Aorta (tissue), 5 donors: ENCODE measurements around the gene UBXN10. TPM values are rescaled to one million over a fixed set of nuclear protein-coding genes. Genes with fewer than 3 reads are reported as not detected.

Source experiments
- ATAC-seq: fragments of 200-7000 bp; cut with Tn5 transposase; one replicate; pipeline ENCODE4 v1.9.1; 2022; ENCODE audit warnings: moderate library complexity; ENCODE audit not compliant: low FRiP score
- DNase-seq, 2 donors: peaks; one replicate each; pipeline ENCODE4 v3.0.0-alpha.2; 2020
- H3K27ac ChIP-seq, 2 donors: one replicate each; pipeline ENCODE4 v1.5.1; 2013; ENCODE audit warnings: low read length in 2 of 2, mild to moderate bottlenecking in 2 of 2, moderate library complexity in 2 of 2, control low read depth in 1 of 2, inconsistent platforms in 1 of 2, low read depth in 1 of 2
- H3K27me3 ChIP-seq, 2 donors: one replicate each; pipeline ENCODE4 v1.6.1; 2013; ENCODE audit warnings: control low read depth in 1 of 2, low read length in 1 of 2, mild to moderate bottlenecking in 1 of 2, moderate library complexity in 1 of 2; ENCODE audit not compliant: insufficient read depth in 2 of 2, control insufficient read depth in 1 of 2
- H3K36me3 ChIP-seq, 2 donors: one replicate each; pipeline ENCODE4 v1.6.1; 2013; ENCODE audit warnings: control low read depth in 1 of 2, low read length in 1 of 2, mild to moderate bottlenecking in 1 of 2; ENCODE audit not compliant: insufficient read depth in 2 of 2, control insufficient read depth in 1 of 2
- H3K4me1 ChIP-seq, 2 donors: one replicate each; pipeline ENCODE4 v1.6.1; 2013; ENCODE audit warnings: low read length in 2 of 2, control low read depth in 1 of 2, mild to moderate bottlenecking in 1 of 2, moderate library complexity in 1 of 2; ENCODE audit not compliant: insufficient read depth in 2 of 2, control insufficient read depth in 1 of 2
- H3K4me3 ChIP-seq, 2 donors: one replicate each; pipeline ENCODE4 v1.5.1; 2013; ENCODE audit warnings: low read length in 2 of 2, control low read depth in 1 of 2, mild to moderate bottlenecking in 1 of 2
- H3K9me3 ChIP-seq: one replicate; pipeline ENCODE4 v1.6.1; 2013; ENCODE audit warnings: mild to moderate bottlenecking, low read length; ENCODE audit not compliant: control insufficient read depth
- WGBS, 2 donors: extraction: QIAGEN DNeasy Blood & Tissue Kit; methylation state at CpG; one replicate each; pipeline ENCODE4 v1.1.7; 2013; 5-methylcytosine and 5-hydroxymethylcytosine counted together
- intact Hi-C, 2 donors: fragments of 100-400 bp; cut with DNase I; formaldehyde crosslinking; loops; one replicate each; pipeline versions ENCODE4 v1.14.2 to v1.15.0; 2022
- polyA plus RNA-seq, 2 donors: library from polyadenylated mRNA; stranded (reverse); fragments of 200-250 nt; gene quantifications; one replicate each; pipeline ENCODE4 v1.2.3, GENCODE V29; 2013
- total RNA-seq, 2 donors: library from RNA; stranded (reverse); fragmentation: NEBNext Ultra II Directional; extraction: Animal tissue kit (Norgen Biotek cat#: 25700); gene quantifications; one replicate each; pipeline ENCODE4 v1.2.1, GENCODE V29; 2021
- donor health status: healthy with polysubstance abuse.
- donor health status: Bipolar disorder and iron deficiency.
- donor health status: DM: no; HTN: no; CAD: no.
- donor health status: DM: no; HTN: no; CAD: no.
- donor health status: DM: yes; HTN: yes; CAD: no.

The UBXN10 gene
- total and polyA plus RNA-seq, 4 donors: 0.18 to 0.33 (median 0.24) TPM

DNA sequence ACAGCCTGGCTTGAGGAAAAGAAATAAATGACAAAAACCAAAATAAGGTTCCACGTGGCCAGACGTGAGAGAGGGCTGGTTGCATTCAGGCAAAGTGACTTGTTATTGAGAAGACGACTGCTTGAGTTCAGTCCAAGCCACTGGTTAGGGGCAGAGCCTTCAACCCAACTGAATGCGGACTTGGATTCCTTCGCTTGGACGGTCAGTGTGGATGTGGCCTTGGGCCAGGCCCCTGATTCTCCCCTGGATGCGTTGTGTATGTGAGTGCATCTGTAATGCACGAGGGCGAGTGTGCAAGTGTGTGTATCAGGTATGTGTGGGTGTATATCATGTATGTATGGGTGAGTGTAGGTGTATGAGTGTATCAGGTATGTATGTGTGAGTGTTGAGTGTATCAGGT lies 44.9 kb upstream of the UBXN10 start:
- ATAC-seq (no peak), DNase-seq (no peak)
- H3K27ac ChIP-seq: no peak overlapping the region
- intact Hi-C loops: no loop called here
- no peaks in the 10 kb centered on the region for H3K27me3 ChIP-seq
- H3K36me3 ChIP-seq: no peaks in the 10 kb centered on the region
- no peaks in the 10 kb centered on the region for H3K9me3 ChIP-seq
- H3K4me1 ChIP-seq: no peaks in the 10 kb centered on the region
- WGBS, 2 donors: 62 to 71% methylated on average over 9 of the region's 9 CpGs
- H3K4me3 ChIP-seq: no peak overlapping the region

DNA sequence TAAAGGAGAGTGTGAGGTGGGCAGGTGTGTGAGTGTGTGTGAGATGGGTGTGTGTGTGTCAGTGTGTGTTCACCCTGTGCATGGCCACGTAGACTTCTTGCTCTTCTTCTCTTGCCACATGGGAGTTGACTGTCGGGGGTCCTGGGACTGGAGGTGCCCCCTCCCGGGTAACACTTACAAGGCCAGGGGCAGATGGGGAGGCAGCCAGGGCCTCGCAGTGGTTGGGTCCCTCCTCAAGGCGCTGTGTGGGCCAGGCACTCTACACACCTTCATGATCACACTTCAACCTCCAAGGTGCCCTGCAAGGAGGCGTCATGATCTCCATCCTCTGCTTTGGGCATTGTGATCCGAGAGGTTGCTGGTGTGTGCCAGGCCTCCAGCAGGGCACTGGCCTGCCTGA lies 44.4 kb upstream of the UBXN10 start:
- DNase-seq: no peak
- H3K27me3 ChIP-seq: no peaks in the 10 kb centered on the region
- whole genome bisulfite sequencing, 2 donors: 93 to 95% methylated on average over 7 of the region's 7 CpGs
- intact Hi-C loops: no loop called here
- no peaks in the 10 kb centered on the region for H3K4me1 ChIP-seq
- no peak for ATAC-seq
- H3K9me3 ChIP-seq: no peaks in the 10 kb centered on the region
- H3K27ac ChIP-seq: no peak overlapping the region
- no peak overlapping the region for H3K4me3 ChIP-seq
- H3K36me3 ChIP-seq: no peaks in the 10 kb centered on the region

DNA sequence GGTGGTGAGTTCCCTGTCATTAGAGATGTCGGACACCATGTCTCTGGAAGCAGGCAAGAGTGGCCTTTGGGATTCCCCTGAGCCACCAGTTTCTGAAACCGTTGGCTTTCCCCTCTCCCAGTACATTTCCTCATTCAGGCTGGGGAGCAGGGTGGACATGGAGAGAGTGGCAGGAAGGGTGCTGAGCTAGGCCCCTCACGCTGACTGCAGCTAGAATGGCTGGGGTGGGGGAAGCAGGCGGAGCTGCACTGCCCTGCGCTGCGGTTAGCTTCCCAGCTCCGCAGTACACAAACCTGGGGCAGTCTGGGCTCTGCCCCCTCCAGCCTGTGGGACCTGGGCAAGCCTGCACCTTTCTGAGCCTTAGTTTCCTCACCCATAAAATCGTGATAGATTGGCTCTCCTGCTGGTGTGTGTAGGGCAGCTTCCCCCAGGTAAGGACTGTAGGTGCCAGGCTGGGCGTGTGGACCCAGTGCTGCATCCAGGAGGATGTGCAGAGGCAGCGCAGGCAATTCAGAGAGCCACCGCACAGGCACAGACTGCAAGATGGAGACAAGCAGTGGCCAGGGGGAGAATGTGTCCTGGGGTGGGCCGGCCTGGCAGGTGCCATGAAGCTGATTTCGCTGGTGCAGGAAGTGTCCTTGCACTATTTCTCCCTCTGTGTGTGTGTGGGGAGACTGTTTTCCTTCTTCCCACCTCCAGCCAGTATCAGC lies 43.7 kb upstream of the UBXN10 start:
- ATAC-seq: no peak
- H3K27me3 ChIP-seq: no peaks in the 10 kb centered on the region
- H3K36me3 ChIP-seq: no peaks in the 10 kb centered on the region
- H3K4me1 ChIP-seq: no peaks in the 10 kb centered on the region
- DNase-seq: no peak
- WGBS, 2 donors: 87 to 90% methylated on average over 13 of the region's 13 CpGs
- H3K4me3 ChIP-seq: no peak overlapping the region
- no peak overlapping the region for H3K27ac ChIP-seq
- intact Hi-C loops: no loop called here
- no peaks in the 10 kb centered on the region for H3K9me3 ChIP-seq

DNA sequence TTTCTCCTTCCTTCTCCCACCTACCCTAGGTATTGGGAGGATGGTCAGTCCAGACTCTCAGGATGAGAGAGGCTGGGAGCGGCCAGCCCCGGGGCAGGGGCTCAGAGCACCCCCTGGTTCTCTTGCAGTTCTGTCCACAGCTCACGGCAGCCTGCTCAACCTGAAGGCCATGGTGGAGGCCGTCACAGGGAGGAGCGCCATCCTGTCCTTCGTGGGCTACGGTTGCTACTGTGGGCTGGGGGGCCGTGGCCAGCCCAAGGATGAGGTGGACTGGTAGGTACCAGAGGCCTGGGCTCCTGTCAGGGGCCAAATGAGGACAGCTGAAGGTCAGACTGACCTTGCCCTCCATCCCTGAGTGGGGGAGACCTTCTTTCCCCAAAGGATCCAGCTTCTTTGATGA lies 42.6 kb upstream of the UBXN10 start:
- no peaks in the 10 kb centered on the region for H3K4me1 ChIP-seq
- H3K4me3 ChIP-seq: no peak overlapping the region
- intact Hi-C loops: no loop called here
- no peaks in the 10 kb centered on the region for H3K9me3 ChIP-seq
- ATAC-seq (no peak), DNase-seq (no peak)
- 95 to 96% methylated on average over 8 of the region's 8 CpGs for whole genome bisulfite sequencing, 2 donors
- H3K36me3 ChIP-seq: no peaks in the 10 kb centered on the region
- no peaks in the 10 kb centered on the region for H3K27me3 ChIP-seq
- H3K27ac ChIP-seq: no peak overlapping the region

DNA sequence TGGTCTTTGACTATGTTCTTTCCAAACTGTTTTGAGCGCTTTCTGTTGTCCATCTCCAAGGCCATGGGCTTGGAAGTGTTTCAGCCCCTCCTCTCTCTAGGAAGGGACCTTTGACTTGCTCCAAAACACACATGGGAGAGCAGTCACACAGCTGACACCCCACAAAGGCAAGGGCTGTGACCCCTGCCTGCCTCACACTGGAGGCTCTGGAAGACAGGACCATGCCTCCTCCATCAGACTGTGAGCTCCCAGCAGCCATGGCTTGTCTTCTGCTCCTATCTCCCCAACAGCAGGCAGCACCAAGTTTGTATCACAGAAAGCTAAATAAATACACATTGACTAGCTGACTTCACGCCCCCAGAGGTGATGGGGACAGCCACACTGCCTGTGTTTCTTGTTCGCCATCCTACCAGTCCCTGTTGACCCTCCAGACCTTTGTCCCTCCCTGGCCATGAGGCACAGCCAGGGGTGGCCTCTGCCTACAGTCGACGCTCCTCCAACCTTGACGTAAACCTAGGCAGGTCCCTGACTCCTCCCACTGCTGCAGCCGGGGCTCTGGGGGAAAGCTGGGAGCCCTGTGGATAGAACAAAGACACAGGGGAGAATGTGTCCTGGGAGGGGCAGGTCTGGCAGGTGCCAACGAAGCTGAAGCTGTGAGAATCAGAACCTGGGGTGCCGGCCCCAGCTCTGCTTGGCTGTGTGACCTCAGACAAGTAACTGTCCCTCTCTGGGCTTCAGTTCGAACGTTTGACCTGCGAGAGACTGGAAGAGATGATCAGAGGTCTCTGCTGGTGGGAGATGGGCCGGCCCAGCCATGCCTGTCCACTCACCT lies 41.9 kb upstream of the UBXN10 start:
- Histone ChIP-seq H3K27me3 (no peaks in the 10 kb centered on the region), H3K9me3 (no peaks in the 10 kb centered on the region), H3K36me3 (no peaks in the 10 kb centered on the region), H3K4me3 (no peak overlapping the region), H3K4me1 (no peaks in the 10 kb centered on the region), H3K27ac (no peak overlapping the region)
- ATAC-seq (no peak), DNase-seq (no peak)
- WGBS, 2 donors: 72 to 73% methylated on average over 13 of the region's 13 CpGs
- intact Hi-C loops: no loop called here

DNA sequence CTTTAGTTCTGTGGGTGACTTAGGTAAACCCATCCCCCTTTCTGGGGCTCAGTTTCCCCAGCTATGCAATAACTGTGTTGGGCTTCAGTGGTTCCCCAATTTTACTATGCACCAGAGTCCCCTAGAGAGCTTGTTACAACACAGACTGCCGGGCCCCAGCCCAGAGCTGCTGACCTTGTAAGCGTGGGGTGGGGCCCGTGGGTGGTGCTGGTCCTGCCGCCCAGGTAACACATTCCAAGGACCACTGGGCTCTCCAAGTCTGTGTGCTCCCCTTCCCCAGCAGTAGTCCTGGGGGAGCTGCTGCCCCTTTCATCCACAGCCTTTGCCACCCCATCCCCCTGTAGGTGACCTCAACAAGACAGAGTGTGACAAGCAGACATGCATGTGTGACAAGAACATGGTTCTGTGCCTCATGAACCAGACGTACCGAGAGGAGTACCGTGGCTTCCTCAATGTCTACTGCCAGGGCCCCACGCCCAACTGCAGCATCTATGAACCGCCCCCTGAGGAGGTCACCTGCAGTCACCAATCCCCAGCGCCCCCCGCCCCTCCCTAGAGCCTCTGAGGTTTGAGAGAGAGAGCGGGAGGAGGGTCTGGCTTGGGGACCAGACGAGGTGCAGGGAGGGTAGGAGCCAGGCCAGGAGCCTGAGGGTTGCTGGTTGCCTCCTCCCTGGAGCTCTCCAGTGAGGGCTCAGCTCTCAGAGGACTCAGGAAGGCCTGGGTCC lies 37.9 kb upstream of the UBXN10 start:
- Histone ChIP-seq H3K27me3 (no peaks in the 10 kb centered on the region), H3K27ac (no peak overlapping the region), H3K4me3 (no peak overlapping the region), H3K4me1 (no peaks in the 10 kb centered on the region), H3K36me3 (no peaks in the 10 kb centered on the region), H3K9me3 (no peaks in the 10 kb centered on the region)
- intact Hi-C loops: no loop called here
- DNase-seq (peak in 1 of 2 donors; percentile 63), ATAC-seq (no peak)
- 83 to 88% methylated on average over 13 of the region's 13 CpGs for WGBS, 2 donors

DNA sequence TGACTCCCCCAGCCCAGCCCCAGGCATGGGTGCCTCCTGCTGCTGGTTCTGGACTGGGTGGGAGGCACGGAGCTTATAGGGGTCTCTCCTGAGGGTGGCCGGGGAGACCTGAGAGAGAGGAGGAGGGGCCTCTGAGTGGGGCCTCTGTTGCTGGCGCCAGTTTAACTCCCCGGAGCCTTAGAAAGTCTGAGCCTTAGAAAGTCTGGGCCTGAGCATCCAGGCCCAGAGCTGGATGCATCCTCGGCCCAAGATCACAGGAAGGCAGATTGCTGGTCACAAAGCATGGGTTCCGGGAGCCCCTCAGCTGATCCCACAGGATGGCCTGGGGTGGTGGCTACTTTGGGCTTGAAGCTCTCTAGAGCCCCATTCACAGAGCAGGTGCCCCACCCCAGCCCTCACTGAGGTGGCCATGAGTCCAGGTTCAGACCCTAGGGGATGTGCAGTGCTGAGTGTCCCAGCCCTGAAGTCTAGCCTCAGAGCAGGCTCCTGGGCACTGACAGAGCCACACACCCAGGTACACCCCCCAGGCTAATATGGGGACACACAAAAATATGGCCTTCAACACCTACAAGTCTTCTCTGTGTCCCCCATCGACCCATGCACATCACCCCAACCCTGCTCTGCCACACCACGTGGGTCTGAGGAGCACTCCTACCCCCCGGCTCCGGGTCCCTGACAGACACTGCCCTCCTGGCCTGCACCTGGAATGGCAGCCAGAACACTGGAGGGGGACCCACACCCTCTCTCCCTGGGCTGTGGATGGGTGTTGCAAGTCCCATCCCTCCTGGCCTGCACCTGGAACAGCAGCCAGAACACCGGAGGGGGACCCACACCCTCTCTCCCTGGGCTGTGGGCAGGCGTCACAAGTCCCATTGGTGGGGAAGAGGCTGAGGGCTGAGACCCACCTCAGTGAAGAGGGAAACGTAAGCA lies 37.1 kb upstream of the UBXN10 start:
- Histone ChIP-seq H3K36me3 (no peaks in the 10 kb centered on the region), H3K27ac (no peak overlapping the region), H3K27me3 (no peaks in the 10 kb centered on the region), H3K9me3 (no peaks in the 10 kb centered on the region), H3K4me1 (no peaks in the 10 kb centered on the region), H3K4me3 (no peak overlapping the region)
- intact Hi-C loops: no loop called here
- ATAC-seq (no peak), DNase-seq (peak in 1 of 2 donors; percentile 57)
- WGBS, 2 donors: 86 to 91% methylated on average over 13 of the region's 13 CpGs
